Kidney epithelial cell (primary cell): Measurements from ENCODE around the gene YY1. TPM values are rescaled to one million over a fixed set of nuclear protein-coding genes. Genes with fewer than 3 reads are reported as not detected.
"Not testable (repeated sequence)": the region's sequence is repeated elsewhere in the genome, so short reads cannot be mapped to it uniquely, and the experiment has no call there.

Experiments used
- DNase-seq: peaks from one replicate; pipeline ENCODE4 v3.0.0-alpha.2; 2010; ENCODE audit warnings: low read depth
- H3K27me3 ChIP-seq: 2 replicates; pipeline ENCODE4 v1.6.0; 2011; ENCODE audit warnings: low read length; ENCODE audit not compliant: control insufficient read depth, insufficient read depth
- H3K36me3 ChIP-seq: 2 replicates; pipeline ENCODE4 v1.5.1; 2011; ENCODE audit warnings: low read length; ENCODE audit not compliant: control insufficient read depth, insufficient read depth
- H3K4me3 ChIP-seq: 2 replicates; pipeline ENCODE4 v1.5.1; 2011; ENCODE audit warnings: low read depth, mild to moderate bottlenecking, control low read depth, low read length
- CTCF ChIP-seq: IDR thresholded peaks from 2 replicates; pipeline ENCODE4 v1.5.1; 2011; ENCODE audit warnings: mild to moderate bottlenecking, moderate library complexity, low read length, control low read depth, inconsistent platforms; ENCODE audit not compliant: insufficient read depth, poor library complexity, severe bottlenecking
- total RNA-seq: library from RNA; depleted of rRNA; stranded (reverse); fragments of >200 nt; gene quantifications from 2 replicates; pipeline ENCODE4 v1.2.3, GENCODE V29; 2015

YY1 gene
- total RNA-seq, 1 donor from 2014 or later, result 40.9 TPM

GRCh38 chr14:100305324-100306100, 66.6 kb downstream of the YY1 start:
- no peak for TF ChIP-seq CTCF

GRCh38 chr14:100306101-100306997, 67.4 kb downstream of the YY1 start, which contains the start of gene SLC25A29:
TSS of gene SLC25A29 (minus strand) at chr14:100306444. CDS start at chr14:100306232, 212 bp downstream.
- H3K36me3 ChIP-seq, result no peaks in the 10 kb centered on the region
- H3K4me3 ChIP-seq, result peak within 1 kb of the TSS; percentile 73
- TF ChIP-seq CTCF, result no peak
- no peaks in the 10 kb centered on the region for H3K27me3 ChIP-seq
- peak; percentile 41 for DNase-seq

More at GRCh38 chr14:100305324-100306100, 66.6 kb downstream of the YY1 start:
- H3K36me3 ChIP-seq, result no peaks in the 10 kb centered on the region
- no peaks in the 10 kb centered on the region for H3K27me3 ChIP-seq
- peak overlapping the region; percentile 73 for H3K4me3 ChIP-seq
- DNase-seq, result no peak

- DNase-seq, result no peak
- Histone ChIP-seq H3K4me3 (peak overlapping the region; percentile 73), H3K27me3 (no peaks in the 10 kb centered on the region), H3K36me3 (no peaks in the 10 kb centered on the region)
- TF ChIP-seq CTCF, result no peak
Measured at GRCh38 chr14:100306998-100307765, 68.2 kb downstream of the YY1 start.

- Histone ChIP-seq H3K27me3 (no peaks in the 10 kb centered on the region), H3K4me3 (peak overlapping the region; percentile 73), H3K36me3 (no peaks in the 10 kb centered on the region)
- no peak for DNase-seq
- TF ChIP-seq CTCF, result no peak
Measured at GRCh38 chr14:100307766-100308426, 69.0 kb downstream of the YY1 start.

- not testable (repeated sequence) for H3K27me3 ChIP-seq
Measured at GRCh38 chr14:100308427-100308792, 69.5 kb downstream of the YY1 start.

More at GRCh38 chr14:100308427-100308792, 69.5 kb downstream of the YY1 start:
- not testable (repeated sequence) for H3K36me3 ChIP-seq, H3K4me3 ChIP-seq, DNase-seq
